GM12872 (cell line): ENCODE measurements around the gene ODC1.

Experiments
- TF ChIP-seq, protein P1 (sequence below): IDR thresholded peaks from 3 replicates; pipeline ENCODE4 v1.5.1; 2011; ENCODE audit warnings: low read depth, mild to moderate bottlenecking, low read length, moderate library complexity; ENCODE audit not compliant: insufficient read depth

Gene ODC1

DNA sequence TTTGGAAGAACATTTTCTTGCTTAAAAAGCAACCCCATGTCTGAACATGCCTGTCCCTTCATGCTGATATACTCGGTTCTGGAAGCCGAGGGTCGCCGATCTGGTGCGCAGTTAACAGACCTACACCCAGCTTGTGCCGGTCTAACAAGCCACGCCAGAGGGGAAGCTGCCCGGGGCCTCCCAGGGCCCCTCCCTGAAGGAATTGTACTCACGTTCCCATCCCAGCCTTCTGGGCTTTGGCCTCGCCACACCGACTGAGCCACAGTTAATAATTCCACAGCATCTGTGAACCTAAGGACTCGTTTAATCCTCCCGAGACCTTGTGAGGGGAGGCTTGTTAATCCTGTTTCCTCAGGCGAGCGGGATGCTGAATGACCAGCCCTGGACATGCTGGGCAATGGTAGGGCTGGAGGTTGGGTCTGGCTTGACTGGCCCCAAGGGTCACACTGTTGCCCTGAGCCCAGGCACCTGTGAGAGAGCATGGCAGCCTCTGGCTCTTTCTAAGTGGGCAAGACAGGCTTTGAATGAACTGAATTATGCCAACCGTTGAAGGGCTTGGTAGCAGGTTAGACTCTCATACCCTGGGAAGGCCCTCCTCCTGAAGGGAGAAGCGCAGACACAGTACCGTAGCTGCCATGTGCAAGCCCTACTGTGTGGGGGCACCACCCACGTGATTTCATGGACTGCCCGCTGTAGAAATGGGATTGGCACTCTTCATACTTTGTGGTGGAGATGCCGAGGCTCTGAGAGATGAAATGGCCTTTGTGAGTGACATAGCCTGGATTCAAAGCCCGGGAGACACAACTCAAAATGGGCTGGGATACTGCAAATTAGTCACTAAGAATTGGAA, 27.9 kb upstream of the ODC1 start:
- TF ChIP-seq, protein P1, sequence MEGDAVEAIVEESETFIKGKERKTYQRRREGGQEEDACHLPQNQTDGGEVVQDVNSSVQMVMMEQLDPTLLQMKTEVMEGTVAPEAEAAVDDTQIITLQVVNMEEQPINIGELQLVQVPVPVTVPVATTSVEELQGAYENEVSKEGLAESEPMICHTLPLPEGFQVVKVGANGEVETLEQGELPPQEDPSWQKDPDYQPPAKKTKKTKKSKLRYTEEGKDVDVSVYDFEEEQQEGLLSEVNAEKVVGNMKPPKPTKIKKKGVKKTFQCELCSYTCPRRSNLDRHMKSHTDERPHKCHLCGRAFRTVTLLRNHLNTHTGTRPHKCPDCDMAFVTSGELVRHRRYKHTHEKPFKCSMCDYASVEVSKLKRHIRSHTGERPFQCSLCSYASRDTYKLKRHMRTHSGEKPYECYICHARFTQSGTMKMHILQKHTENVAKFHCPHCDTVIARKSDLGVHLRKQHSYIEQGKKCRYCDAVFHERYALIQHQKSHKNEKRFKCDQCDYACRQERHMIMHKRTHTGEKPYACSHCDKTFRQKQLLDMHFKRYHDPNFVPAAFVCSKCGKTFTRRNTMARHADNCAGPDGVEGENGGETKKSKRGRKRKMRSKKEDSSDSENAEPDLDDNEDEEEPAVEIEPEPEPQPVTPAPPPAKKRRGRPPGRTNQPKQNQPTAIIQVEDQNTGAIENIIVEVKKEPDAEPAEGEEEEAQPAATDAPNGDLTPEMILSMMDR, result no peak

DNA sequence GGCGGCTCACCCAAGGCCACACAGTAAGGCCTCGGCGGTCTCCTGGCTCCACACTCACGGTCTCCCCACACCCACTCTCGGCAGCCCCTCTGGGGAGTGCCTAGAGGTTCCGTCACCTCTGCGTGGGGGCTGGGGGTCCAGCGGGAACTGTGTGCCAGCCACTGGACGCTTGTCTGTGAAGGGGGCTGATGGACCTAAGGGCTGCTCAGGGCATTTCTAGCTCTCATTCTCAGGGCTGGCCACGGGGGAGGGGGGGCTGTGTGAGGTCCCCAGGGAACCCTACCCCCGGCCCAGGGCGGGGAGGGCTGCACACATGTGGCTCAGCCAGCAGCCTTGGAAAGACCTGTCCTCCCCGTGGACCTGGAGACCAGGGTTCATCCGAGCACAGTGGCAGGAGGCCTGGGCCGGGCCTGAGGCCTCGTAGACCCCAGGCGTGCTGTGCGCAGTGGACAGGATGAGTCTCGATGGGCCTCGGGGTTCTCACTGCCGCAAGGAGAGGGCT, 27.1 kb upstream of the ODC1 start:
- TF ChIP-seq, protein P1, result no peak

DNA sequence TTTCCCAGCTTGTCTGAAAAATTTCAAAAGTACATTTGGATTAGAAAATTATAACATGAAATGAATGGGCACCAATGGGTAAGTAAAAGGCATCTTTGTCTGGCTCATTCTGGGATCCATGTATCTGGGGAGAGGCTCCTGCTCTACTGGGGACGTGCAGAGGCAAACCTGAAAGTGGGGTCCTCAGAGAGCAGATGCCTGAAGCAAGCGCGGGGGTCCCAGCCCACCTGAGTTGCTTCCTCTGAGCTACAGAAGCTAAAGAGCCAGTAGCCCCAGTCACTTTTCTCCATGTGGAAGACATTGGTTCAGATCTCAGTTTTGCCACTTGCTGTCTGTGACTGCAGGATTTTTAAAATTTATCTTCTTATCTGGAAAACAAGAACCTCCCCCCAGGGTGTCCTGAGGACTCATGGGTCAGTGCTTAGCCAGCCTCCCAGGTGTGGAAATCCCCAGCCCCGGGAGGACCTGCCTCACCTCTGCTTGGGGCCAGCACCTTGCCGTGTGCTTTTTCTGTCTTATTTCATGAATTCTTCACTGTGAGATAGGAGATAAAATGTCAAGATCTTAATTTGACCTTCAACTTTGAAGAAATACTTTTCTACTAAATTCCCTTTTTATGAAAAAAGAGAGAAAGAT, 25.1 kb upstream of the ODC1 start:
- TF ChIP-seq, protein P1, result no peak

DNA sequence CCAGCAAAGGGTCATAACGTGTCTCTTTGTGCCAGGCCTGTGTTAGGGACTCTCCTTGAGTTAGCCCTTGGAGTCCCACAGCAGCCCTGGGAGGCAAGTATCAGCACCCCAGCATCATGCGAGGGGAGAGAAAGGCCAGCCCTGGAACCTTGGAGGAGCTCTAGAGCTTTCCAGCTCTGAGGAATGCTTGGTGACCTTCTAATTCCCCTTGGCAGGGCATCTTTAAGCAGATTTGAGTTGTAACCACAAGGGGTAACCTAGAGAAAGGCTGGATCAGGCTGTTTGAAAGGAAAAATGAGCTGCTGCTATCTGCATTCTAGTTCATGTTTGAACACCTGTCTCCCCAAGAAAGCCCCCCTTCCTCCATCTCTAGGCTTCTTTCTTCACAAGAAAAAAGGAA, 23.8 kb upstream of the ODC1 start:
- TF ChIP-seq, protein P1, result no peak

DNA sequence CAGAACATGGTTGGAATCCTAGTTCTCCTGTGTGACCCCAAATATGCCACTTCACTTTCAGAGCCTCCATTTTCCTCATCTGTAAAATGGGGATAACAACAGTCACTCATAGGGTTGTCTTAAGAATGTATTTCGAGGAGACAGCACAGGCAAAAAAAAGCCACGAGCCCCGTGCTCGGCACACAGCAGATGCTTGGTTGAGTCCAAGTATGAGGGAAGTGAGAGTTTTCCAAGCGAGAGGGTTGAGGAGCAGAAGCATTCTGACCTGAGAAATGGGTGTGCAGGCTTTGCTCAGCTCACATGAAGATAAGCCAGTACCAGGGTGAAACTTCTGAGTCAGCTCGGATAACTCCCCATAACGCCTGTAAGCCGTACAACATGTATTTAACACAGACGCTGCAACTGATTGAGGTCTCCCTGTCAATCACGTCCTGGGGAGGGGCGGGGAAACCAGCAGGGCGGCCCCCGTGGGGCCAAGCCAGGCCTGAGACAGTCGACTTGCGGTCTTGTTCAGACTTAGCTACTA, 23.0 kb upstream of the ODC1 start:
- TF ChIP-seq, protein P1, result no peak

DNA sequence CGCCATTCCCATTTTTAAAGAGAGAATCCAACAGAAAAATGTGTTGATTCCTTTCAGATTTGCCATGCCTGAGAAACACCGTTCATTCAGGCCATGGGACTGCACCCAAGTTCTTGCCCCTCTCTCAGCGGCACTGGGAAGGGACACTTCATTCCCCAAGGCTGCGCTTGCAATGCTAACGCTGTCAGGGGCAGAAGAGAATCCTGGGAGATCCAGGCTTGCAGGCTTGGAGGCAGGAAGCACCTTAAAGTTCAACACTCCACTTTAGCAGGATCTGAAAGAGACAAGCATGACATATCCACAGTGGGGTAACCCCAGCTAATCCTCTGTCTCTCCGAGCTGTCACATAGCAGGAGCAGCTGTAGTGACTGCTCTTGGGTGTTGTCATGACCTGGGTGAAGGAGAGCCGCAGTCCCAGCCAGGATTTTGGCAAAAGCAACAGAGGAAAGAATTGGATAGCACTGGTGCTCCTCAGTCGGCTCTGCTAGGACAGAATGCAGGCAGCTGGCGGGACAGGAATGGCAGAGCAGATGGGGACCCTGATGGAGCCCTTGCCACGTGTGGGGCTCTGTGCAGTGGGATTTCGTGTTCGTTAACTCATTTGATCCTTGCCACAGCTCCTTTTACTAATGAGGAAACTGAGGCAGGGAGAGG, 22.0 kb upstream of the ODC1 start:
- TF ChIP-seq, protein P1, result no peak

DNA sequence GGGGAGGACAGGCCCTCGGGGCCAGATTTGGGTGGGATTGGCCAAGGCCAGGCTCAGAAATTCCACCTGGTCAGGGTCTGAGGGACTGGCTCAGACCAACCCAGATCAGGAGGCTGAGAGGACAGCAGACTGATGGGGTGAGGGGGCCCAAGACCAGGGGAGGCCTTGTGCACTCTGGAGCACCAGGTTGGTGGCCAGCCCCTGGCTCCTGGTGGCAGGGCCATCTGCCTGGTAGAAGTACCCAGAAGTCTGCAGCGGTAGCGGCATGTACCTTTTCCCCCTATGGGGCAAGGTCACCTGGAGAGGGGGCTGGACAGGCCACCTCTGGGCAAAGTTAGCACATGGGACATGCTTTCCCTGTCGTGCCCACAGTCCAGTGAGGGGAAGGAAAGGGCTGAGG, 21.2 kb upstream of the ODC1 start:
- TF ChIP-seq, protein P1, result no peak
